PFSK-1 (cell line): Measurements from ENCODE around the gene PURA.

ENCODE experiments used
- FOXP2 ChIP-seq: optimal IDR thresholded peaks from 2 replicates; pipeline ENCODE3; 2011; ENCODE audit warnings: borderline replicate concordance, control low read depth, inconsistent platforms; ENCODE audit not compliant: insufficient read depth; ENCODE audit errors: extremely low read length, extremely low read depth
- POLR2AphosphoS5 ChIP-seq: IDR thresholded peaks from 2 replicates; pipeline ENCODE4 v1.6.1; 2012; ENCODE audit warnings: low read depth, mild to moderate bottlenecking, control low read depth, low read length, moderate library complexity
- SIN3A ChIP-seq: IDR thresholded peaks from 2 replicates; pipeline ENCODE4 v1.6.1; 2012; ENCODE audit warnings: mild to moderate bottlenecking, low read length, moderate library complexity, borderline replicate concordance; ENCODE audit not compliant: insufficient read depth
- TAF1 ChIP-seq: IDR thresholded peaks from 2 replicates; pipeline ENCODE4 v1.6.1; 2012; ENCODE audit warnings: low read length, control low read depth, borderline replicate concordance; ENCODE audit not compliant: insufficient read depth
- TF ChIP-seq, protein P1 (sequence below), 2 experiments: IDR thresholded peaks; 2 replicates each; pipeline versions ENCODE4 v1.6.1 to v1.8.0; 2011 to 2012; ENCODE audit warnings: low read depth in 2 of 2, low read length in 2 of 2, control low read depth in 1 of 2, inconsistent platforms in 1 of 2, mild to moderate bottlenecking in 1 of 2, moderate library complexity in 1 of 2; ENCODE audit not compliant: insufficient read depth in 1 of 2

The PURA gene

GRCh38 chr5:140111011-140111858 is 2.7 kb upstream of the PURA start:
- TF ChIP-seq FOXP2 (no peak), POLR2AphosphoS5 (peak; percentile 39; the same call in 1 of the 2 replicates), TAF1 (no peak), SIN3A (no peak)
- TF ChIP-seq, protein P1, sequence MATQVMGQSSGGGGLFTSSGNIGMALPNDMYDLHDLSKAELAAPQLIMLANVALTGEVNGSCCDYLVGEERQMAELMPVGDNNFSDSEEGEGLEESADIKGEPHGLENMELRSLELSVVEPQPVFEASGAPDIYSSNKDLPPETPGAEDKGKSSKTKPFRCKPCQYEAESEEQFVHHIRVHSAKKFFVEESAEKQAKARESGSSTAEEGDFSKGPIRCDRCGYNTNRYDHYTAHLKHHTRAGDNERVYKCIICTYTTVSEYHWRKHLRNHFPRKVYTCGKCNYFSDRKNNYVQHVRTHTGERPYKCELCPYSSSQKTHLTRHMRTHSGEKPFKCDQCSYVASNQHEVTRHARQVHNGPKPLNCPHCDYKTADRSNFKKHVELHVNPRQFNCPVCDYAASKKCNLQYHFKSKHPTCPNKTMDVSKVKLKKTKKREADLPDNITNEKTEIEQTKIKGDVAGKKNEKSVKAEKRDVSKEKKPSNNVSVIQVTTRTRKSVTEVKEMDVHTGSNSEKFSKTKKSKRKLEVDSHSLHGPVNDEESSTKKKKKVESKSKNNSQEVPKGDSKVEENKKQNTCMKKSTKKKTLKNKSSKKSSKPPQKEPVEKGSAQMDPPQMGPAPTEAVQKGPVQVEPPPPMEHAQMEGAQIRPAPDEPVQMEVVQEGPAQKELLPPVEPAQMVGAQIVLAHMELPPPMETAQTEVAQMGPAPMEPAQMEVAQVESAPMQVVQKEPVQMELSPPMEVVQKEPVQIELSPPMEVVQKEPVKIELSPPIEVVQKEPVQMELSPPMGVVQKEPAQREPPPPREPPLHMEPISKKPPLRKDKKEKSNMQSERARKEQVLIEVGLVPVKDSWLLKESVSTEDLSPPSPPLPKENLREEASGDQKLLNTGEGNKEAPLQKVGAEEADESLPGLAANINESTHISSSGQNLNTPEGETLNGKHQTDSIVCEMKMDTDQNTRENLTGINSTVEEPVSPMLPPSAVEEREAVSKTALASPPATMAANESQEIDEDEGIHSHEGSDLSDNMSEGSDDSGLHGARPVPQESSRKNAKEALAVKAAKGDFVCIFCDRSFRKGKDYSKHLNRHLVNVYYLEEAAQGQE (IDR thresholded peaks at IDR 0.05; ENCODE audit: insufficient read depth in 1 of 2, low read depth in 2 of 2, low read length in 2 of 2): peak in 1 of 2 experiments; percentile 74; a peak in 2 of 4 replicates

- no peak for TF ChIP-seq TAF1
- no peak for TF ChIP-seq FOXP2
- TF ChIP-seq POLR2AphosphoS5: no peak
- no peak for TF ChIP-seq SIN3A
- TF ChIP-seq, protein P1 (IDR thresholded peaks at IDR 0.05; ENCODE audit: insufficient read depth in 1 of 2, low read depth in 2 of 2, low read length in 2 of 2): no peak
Observed at GRCh38 chr5:140111859-140112551, 1.9 kb upstream of the PURA start.

DNA sequence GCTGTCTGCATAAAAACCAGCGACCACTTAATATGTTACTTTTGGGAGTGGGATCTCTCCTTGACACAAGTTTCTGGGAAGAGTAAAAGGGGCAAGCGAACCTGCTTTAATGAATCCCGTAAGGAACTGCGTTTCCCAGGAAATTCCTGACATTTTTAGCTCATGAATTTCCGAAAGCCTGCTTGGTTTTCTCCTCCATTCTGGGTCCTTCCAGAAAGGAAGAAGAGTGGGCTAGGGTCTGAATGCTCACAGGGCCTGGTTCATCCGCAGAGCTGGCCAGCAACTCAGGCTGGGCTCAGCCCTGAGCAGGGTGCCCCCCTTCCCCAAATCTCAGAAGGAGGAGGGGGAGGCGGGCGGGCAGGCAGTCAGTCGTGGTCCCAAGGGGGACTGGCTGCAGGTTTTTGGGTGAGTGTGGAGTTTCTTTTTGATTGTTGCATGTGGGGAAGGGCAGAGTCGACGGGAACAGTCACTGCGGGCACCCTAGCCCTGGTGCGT is 1.2 kb upstream of the PURA start:
- TF ChIP-seq, protein P1 (IDR thresholded peaks at IDR 0.05; ENCODE audit: insufficient read depth in 1 of 2, low read depth in 2 of 2, low read length in 2 of 2): no peak
- TF ChIP-seq FOXP2 (no peak), SIN3A (no peak), TAF1 (no peak), POLR2AphosphoS5 (no peak)

- no peak for TF ChIP-seq TAF1
Observed at GRCh38 chr5:140113180-140113698, 670 bp upstream of the PURA start.

DNA sequence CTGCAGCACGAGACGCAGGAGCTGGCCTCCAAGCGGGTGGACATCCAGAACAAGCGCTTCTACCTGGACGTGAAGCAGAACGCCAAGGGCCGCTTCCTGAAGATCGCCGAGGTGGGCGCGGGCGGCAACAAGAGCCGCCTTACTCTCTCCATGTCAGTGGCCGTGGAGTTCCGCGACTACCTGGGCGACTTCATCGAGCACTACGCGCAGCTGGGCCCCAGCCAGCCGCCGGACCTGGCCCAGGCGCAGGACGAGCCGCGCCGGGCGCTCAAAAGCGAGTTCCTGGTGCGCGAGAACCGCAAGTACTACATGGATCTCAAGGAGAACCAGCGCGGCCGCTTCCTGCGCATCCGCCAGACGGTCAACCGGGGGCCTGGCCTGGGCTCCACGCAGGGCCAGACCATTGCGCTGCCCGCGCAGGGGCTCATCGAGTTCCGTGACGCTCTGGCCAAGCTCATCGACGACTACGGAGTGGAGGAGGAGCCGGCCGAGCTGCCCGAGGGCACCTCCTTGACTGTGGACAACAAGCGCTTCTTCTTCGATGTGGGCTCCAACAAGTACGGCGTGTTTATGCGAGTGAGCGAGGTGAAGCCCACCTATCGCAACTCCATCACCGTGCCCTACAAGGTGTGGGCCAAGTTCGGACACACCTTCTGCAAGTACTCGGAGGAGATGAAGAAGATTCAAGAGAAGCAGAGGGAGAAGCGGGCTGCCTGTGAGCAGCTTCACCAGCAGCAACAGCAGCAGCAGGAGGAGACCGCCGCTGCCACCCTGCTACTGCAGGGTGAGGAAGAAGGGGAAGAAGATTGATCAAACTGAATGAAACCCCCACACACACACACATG is 654 bp downstream of the PURA start:
- TF ChIP-seq, protein P1 (IDR thresholded peaks at IDR 0.05; ENCODE audit: insufficient read depth in 1 of 2, low read depth in 2 of 2, low read length in 2 of 2): no peak
- TF ChIP-seq POLR2AphosphoS5: no peak
- no peak for TF ChIP-seq TAF1
- TF ChIP-seq FOXP2: no peak
- no peak for TF ChIP-seq SIN3A
